G401.6 (cell line): ENCODE results near the gene ZBTB32.
"Not testable (repeated sequence)": the region's sequence is repeated elsewhere in the genome, so short reads cannot be mapped to it uniquely, and the experiment has no call there.

Experiments used
- FAIRE-seq: peaks from 2 replicates; lab custom pipeline; 2012; peaks lifted over from hg19 to GRCh38; lab: Jason Lieb, UNC

ZBTB32 gene

GRCh38 chr19:35720648-35721047, 16.3 kb downstream of the ZBTB32 start:
- no peak for FAIRE-seq

GRCh38 chr19:35721374-35721773, 17.0 kb downstream of the ZBTB32 start:
- no peak for FAIRE-seq

DNA sequence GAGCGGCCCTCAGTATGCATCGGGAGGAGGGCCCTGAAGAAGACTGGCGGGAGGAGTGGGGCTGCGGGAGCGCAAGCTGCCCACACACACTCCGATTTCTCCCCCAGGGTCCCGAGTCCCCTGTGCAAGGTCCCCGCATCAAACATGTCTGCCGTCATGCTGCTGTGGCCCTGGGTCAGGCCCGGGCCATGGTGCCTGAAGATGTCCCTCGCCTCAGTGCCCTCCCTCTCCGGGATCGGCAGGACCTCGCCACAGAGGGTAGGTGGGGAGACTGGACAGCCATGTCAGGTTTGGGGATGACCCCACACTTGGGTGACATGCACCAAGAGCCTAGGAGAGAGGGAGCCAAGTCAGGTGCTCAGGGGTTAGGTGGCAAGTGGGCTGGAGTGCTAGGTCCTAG, 18.1 kb downstream of the ZBTB32 start:
- no peak for FAIRE-seq

DNA sequence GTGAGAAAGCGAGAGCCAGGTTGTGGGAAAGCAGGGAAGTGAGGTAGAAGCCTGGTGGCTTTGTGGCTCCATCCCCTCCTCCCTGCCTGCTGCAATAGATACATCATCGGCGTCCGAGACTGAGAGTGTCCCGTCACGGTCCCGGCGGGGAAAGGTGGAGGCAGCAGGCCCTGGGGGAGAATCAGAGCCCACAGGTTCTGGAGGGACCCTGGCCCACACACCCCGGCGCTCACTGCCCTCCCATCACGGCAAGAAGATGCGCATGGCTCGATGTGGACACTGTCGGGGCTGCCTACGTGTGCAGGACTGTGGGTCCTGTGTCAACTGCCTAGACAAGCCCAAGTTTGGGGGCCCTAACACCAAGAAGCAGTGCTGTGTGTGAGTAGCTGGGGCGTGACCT, 18.5 kb downstream of the ZBTB32 start:
- no peak for FAIRE-seq

GRCh38 chr19:35723671-35724070, 19.3 kb downstream of the ZBTB32 start:
- FAIRE-seq = no peak

DNA sequence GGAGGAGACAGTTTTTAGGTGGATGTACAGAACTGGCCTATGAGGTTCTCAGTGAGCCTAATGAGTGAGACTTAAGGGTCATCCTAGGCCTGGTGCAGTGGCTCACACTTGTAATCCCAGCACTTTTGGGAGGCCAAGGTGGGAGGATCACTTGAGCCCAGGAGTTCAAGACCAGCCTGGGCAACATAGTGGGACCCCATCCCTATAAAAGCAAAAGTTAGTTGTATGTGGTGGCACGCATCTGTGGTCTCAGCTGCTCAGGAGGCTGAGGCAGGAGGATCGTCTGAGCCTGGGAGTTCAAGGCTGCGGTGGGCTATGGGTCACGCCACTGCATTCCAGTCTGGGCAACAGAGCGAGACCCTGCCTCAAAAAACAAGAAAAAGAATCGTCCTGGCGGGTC, 19.8 kb downstream of the ZBTB32 start:
- FAIRE-seq = not testable (repeated sequence)

DNA sequence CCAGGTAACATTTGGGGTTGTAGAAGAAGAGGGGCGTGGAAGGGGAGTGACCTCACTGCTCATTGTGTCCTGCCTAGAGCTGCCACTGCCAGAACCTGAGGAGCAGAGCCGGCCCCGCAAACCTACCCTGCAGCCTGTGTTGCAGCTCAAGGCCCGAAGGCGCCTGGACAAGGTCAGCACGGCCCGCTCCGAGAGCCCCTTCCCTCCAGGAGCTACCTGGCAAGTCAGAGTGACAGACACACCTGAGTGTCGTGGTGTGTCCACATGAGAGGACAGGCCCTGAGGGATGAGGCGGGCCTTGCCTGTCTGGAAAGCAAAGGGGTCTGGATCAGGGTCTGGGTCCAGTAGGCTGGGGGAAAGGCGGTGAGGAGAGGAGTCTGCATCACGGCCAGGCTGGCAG, 20.2 kb downstream of the ZBTB32 start:
- FAIRE-seq = no peak

GRCh38 chr19:35725216-35725861, 21.0 kb downstream of the ZBTB32 start:
- no peak for FAIRE-seq

GRCh38 chr19:35727053-35727955, 22.9 kb downstream of the ZBTB32 start:
- no peak for FAIRE-seq

- FAIRE-seq = no peak
These were observed 23.8 kb downstream of the ZBTB32 start for GRCh38 chr19:35727956-35728706.

DNA sequence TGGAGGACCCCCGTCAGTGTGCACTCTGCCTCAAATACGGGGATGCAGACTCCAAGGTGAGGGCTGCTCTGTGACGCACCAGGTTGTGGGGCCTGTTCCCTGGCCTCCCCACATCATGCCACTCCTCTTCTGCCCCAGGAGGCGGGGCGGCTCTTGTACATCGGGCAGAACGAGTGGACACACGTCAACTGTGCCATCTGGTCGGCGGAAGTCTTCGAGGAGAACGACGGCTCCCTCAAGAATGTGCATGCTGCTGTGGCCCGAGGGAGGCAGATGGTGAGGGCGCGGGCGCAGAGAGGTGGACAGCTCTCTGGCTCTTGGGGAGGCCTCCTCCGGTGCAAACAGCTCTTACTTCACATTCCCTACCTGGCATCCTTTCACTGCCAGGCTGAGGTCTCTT, 24.7 kb downstream of the ZBTB32 start:
- no peak for FAIRE-seq

- FAIRE-seq = no peak
These were observed 25.4 kb downstream of the ZBTB32 start for GRCh38 chr19:35729763-35730162.

DNA sequence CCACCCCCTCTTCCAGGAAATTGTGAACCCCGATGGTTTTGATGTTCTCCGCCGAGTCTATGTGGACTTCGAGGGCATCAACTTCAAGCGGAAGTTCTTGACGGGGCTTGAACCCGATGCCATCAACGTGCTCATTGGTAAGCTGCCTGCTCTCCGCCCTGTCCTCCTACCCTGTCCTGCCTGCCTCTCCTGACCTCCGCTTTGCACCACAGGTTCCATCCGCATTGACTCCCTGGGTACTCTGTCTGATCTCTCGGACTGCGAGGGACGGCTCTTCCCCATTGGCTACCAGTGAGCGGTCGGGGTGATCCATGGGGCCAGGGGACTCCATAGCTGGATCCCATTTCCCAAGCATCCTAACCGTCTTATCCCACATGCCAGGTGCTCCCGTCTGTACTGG, 26.0 kb downstream of the ZBTB32 start:
- FAIRE-seq = no peak

GRCh38 chr19:35731353-35731752, 27.0 kb downstream of the ZBTB32 start:
- FAIRE-seq = no peak

DNA sequence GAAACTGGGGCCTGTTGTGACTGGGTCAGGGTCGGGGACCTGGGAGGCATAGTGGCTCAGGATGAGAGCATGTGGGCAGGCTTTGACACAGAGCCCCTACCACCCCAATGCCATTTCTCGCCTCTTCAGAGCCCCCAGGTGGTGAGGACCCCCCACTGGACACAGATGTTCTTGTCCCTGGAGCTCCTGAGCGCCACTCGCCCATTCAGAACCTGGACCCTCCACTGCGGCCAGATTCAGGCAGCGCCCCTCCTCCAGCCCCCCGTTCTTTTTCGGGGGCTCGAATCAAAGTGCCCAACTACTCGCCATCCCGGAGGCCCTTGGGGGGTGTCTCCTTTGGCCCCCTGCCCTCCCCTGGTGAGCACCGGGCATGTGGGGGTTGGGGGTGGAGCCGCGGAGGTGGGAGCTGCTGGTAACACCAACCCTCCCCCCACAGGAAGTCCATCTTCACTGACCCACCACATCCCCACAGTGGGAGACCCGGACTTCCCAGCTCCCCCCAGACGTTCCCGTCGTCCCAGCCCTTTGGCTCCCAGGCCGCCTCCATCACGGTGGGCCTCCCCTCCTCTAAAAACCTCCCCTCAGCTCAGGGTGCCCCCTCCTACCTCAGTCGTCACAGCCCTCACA, 27.5 kb downstream of the ZBTB32 start:
- FAIRE-seq = no peak

GRCh38 chr19:35732540-35733179, 28.3 kb downstream of the ZBTB32 start:
- no peak for FAIRE-seq

- no peak for FAIRE-seq
These were observed 29.1 kb downstream of the ZBTB32 start for GRCh38 chr19:35733180-35734125.

DNA sequence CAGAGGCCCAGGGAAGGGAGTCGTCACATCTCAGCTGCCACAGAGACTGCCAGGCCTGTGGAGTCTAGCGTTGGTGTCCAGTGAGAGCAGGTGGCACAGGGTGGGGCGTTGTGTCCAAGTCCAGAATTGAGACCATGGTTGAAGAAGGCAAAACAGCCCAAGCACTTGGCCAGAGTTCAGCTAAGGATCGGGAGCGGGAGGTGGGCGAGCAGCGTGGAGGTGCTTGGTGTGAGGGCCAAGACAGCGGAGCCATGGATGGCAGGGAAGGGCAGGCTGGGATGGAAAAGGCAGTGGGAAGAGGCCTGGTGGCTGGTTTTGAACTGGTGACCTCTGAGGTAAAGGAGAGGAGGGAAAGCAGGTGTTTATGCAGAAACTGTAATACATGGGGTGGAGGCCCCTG, 29.9 kb downstream of the ZBTB32 start:
- no peak for FAIRE-seq

GRCh38 chr19:35734889-35735288, 30.5 kb downstream of the ZBTB32 start:
- no peak for FAIRE-seq

DNA sequence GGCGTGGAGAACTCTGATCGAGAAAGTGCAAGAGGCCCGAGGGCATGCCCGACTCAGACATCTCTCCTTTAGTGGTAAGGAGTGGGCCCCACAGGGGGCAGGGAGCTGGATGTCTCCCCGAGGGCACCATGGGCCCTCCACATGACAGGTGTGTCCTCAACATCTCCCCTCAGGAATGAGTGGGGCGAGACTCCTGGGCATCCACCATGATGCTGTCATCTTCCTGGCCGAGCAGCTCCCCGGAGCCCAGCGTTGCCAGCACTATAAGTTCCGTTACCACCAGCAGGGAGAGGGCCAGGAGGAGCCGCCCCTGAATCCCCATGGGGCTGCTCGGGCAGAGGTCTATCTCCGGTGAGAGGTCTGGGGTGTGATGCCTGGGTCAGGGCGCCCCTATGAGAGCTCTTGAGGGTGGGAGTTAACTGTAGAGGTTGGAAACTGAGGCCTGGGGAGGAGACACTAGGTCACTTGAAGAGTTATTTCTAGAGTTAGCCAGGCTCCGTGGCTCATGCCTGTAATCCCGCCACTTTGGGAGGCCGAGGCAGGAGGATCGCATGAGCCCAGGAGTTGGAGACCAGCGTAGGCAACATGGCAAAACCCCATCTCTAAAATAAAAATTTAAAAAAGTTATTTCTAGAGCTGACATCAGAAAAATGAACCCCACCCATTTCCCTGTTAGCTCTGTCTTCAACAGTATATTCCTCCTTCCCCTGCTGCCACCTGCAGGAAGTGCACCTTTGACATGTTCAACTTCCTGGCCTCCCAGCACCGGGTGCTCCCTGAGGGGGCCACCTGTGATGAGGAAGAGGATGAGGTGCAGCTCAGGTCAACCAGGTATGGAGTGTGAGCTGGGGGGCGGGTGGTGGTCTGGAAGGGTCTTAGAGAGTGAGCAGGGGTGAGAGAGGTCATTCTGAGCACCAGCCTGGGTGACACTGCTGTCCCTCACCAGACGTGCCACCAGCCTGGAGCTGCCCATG, 32.8 kb downstream of the ZBTB32 start:
- no peak for FAIRE-seq
